Measurements from ENCODE around the gene GRIK1. TPM values are rescaled to one million over a fixed set of nuclear protein-coding genes. Genes with fewer than 3 reads are reported as not detected.

GRIK1 gene
- total RNA-seq, 4 donors from 2014 or later: 0.13 to 0.97 (median 0.38) TPM

DNA sequence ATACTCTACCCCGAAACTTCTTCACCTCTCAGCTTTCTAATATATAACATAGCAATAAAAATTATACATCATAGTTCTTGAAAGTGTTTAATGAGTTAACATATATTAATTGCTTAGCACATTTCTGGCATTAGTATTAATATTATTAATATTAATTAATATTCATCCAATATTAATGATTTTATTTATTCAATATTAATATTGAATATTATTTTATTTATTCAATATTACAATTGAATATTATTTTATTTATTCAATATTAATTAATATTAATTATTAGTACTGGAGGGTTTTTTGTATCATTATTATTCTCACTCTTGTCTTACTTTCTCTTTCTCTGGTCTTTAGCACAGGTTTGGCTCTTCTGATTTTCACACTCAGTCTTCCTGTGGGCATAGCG lies 105.2 kb downstream of the GRIK1 start:
- no peaks in the 10 kb centered on the region for H3K27me3 ChIP-seq
- TF ChIP-seq, protein P1, sequence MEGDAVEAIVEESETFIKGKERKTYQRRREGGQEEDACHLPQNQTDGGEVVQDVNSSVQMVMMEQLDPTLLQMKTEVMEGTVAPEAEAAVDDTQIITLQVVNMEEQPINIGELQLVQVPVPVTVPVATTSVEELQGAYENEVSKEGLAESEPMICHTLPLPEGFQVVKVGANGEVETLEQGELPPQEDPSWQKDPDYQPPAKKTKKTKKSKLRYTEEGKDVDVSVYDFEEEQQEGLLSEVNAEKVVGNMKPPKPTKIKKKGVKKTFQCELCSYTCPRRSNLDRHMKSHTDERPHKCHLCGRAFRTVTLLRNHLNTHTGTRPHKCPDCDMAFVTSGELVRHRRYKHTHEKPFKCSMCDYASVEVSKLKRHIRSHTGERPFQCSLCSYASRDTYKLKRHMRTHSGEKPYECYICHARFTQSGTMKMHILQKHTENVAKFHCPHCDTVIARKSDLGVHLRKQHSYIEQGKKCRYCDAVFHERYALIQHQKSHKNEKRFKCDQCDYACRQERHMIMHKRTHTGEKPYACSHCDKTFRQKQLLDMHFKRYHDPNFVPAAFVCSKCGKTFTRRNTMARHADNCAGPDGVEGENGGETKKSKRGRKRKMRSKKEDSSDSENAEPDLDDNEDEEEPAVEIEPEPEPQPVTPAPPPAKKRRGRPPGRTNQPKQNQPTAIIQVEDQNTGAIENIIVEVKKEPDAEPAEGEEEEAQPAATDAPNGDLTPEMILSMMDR (IDR thresholded peaks at IDR 0.05): no peak
- TF ChIP-seq POLR2AphosphoS5 (IDR thresholded peaks at IDR 0.05): no peak
- TF ChIP-seq POLR2A (IDR thresholded peaks at IDR 0.05): no peak
- no peak for TF ChIP-seq EP300 (IDR thresholded peaks at IDR 0.05)
- no peak overlapping the region for H3K4me3 ChIP-seq
- H3K27ac ChIP-seq: no peak overlapping the region
- H3K9me3 ChIP-seq: no peaks in the 10 kb centered on the region
- no peak for DNase-seq (ENCODE audit: low spot score in 2 of 2)
- no peaks in the 10 kb centered on the region for H3K36me3 ChIP-seq
- 84% methylated on average over 2 of the region's 2 CpGs for WGBS
- no peaks in the 10 kb centered on the region for H3K4me1 ChIP-seq

DNA sequence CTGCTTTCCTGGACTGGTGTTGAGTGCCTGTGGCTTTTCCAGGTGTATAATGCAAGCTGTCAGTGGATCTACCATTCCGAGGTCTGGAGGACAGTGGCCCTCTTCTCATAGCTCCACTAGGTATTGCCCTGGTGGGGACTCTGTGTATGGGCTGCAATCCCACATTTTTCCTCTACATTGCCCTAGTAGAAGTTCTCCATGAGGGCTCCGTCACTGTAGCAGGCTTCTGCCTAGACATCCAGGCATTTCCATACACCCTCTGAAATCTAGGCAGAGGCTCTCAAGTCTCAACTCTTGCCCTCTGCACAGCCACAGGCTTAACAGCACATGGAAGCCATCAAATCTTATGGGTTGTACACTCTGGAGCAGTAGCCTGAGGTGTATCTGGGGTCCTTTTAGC lies 107.6 kb downstream of the GRIK1 start:
- H3K4me3 ChIP-seq: no peak overlapping the region
- WGBS: 100% methylated on average over 2 of the region's 2 CpGs
- no peak overlapping the region for H3K27ac ChIP-seq
- H3K4me1 ChIP-seq: no peaks in the 10 kb centered on the region
- no peaks in the 10 kb centered on the region for H3K27me3 ChIP-seq
- H3K36me3 ChIP-seq: no peaks in the 10 kb centered on the region
- TF ChIP-seq POLR2A (IDR thresholded peaks at IDR 0.05) (no peak), POLR2AphosphoS5 (IDR thresholded peaks at IDR 0.05) (no peak), EP300 (IDR thresholded peaks at IDR 0.05) (no peak)
- TF ChIP-seq, protein P1 (IDR thresholded peaks at IDR 0.05): no peak
- no peak for DNase-seq (ENCODE audit: low spot score in 2 of 2)
- H3K9me3 ChIP-seq: no peaks in the 10 kb centered on the region

DNA sequence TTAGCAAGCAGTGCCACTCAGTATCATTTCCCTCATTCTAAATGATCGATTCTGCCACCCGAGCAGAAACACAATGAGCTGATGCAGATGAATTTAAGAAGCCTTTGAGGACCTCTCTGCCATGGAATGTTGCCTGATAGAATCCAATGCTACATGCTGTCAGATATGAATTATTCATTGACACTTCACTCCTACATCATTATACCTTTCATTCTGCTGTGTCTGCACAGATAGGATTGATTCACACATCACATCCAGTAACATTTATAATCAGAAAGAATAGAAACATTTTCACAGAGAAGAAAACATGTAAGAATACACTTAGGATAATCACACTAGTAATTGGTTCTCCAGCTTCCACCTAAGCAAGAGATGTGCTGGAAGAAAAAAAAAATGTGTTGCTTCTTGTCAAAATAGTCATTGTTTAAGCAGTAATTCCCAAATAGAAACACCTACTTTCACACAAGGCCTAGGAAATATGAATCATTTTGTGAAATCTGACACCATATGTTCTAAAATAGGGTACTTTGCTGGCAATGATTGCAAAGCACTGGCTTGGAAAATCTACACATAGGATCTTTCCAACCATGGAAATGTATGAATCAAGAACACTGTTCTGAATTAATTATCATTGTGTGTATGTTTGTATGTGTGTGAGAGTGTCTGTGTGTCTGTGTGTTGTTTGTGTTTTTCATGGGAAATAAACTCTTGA lies 110.1 kb downstream of the GRIK1 start:
- no peaks in the 10 kb centered on the region for H3K27me3 ChIP-seq
- 75% methylated on average over 2 of the region's 2 CpGs for WGBS
- H3K36me3 ChIP-seq: no peaks in the 10 kb centered on the region
- no peak overlapping the region for H3K27ac ChIP-seq
- H3K4me3 ChIP-seq: no peak overlapping the region
- TF ChIP-seq, protein P1 (IDR thresholded peaks at IDR 0.05): no peak
- TF ChIP-seq EP300 (IDR thresholded peaks at IDR 0.05) (no peak), POLR2AphosphoS5 (IDR thresholded peaks at IDR 0.05) (no peak), POLR2A (IDR thresholded peaks at IDR 0.05) (no peak)
- no peak for DNase-seq (ENCODE audit: low spot score in 2 of 2)
- no peaks in the 10 kb centered on the region for H3K4me1 ChIP-seq
- H3K9me3 ChIP-seq: no peaks in the 10 kb centered on the region

DNA sequence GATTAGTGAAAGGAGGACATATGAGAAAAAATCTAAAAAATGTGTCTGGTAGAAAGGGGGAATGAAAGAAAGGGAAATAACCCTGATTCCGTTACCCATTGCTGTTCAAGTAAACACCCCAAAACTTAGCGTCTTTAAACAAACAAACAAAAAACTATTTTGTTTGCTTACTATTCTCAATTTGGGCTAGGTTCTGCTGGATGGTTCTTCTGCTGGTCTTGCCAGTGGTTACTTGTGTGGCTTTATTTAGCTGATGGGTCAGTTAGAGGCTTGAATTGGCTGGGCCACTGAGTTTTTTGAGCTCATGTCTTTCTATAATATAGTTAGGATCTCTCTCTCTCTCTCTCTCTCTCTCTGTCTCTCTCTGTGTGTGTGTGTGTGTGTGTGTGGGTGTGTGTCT lies 112.1 kb downstream of the GRIK1 start:
- Histone ChIP-seq H3K27me3 (no peaks in the 10 kb centered on the region), H3K27ac (no peak overlapping the region), H3K4me3 (no peak overlapping the region), H3K4me1 (no peaks in the 10 kb centered on the region), H3K9me3 (no peaks in the 10 kb centered on the region), H3K36me3 (no peaks in the 10 kb centered on the region)
- 88% methylated on average over 2 of the region's 2 CpGs for WGBS
- TF ChIP-seq POLR2A (IDR thresholded peaks at IDR 0.05): no peak
- no peak for TF ChIP-seq POLR2AphosphoS5 (IDR thresholded peaks at IDR 0.05)
- TF ChIP-seq, protein P1 (IDR thresholded peaks at IDR 0.05): no peak
- no peak for TF ChIP-seq EP300 (IDR thresholded peaks at IDR 0.05)
- DNase-seq (ENCODE audit: low spot score in 2 of 2): no peak

DNA sequence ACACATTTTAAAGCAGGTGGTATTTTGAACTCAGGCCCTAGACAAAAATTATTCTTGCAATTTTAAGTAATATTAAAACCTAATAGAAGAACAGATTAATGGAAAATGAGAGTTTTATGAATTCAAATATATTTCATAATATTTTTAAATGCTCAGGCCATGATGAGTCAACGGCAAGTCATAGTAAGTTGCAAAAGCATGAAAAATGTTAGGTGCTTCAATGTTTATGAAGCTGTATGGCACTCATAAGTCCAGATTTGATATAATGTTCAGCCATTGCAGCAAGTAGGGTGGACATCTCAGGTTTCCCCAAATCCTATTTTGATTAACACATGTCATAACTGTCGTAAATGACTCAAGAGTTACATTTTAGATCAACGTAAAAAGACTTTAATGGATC lies 112.6 kb downstream of the GRIK1 start:
- TF ChIP-seq POLR2AphosphoS5 (IDR thresholded peaks at IDR 0.05) (no peak), EP300 (IDR thresholded peaks at IDR 0.05) (no peak), POLR2A (IDR thresholded peaks at IDR 0.05) (no peak)
- TF ChIP-seq, protein P1 (IDR thresholded peaks at IDR 0.05): no peak
- no peaks in the 10 kb centered on the region for H3K27me3 ChIP-seq
- no peak for DNase-seq (ENCODE audit: low spot score in 2 of 2)
- H3K9me3 ChIP-seq: no peaks in the 10 kb centered on the region
- H3K4me3 ChIP-seq: no peak overlapping the region
- H3K27ac ChIP-seq: no peak overlapping the region
- 95% methylated on average over 3 of the region's 3 CpGs for WGBS
- no peaks in the 10 kb centered on the region for H3K4me1 ChIP-seq
- H3K36me3 ChIP-seq: no peaks in the 10 kb centered on the region

Data from suprapubic skin (tissue), 4 donors.